Measurements from ENCODE around the gene BCAR3. TPM values are rescaled to one million over a fixed set of nuclear protein-coding genes. Genes with fewer than 3 reads are reported as not detected.

Gene BCAR3
- polyA plus RNA-seq, 2 of the 4 experiments (the other 2 are of a cell fraction): 31.6 to 33.4 TPM

GRCh38 chr1:93680420-93681100 lies 1.1 kb downstream of the BCAR3 start (continued):
- no peak for TF ChIP-seq EHF (CRISPR knock-in tag; IDR thresholded peaks at IDR 0.05)
- no peak for TF ChIP-seq HEYL (CRISPR knock-in tag; IDR thresholded peaks at IDR 0.05)
- TF ChIP-seq RNF2 (IDR thresholded peaks at IDR 0.05; ENCODE audit: borderline replicate concordance, low read depth): no peak
- TF ChIP-seq ATOH8 (CRISPR knock-in tag; IDR thresholded peaks at IDR 0.05; ENCODE audit: low read depth): 0 out of 2 replicates have a peak, but pooled peaks have one; percentile 15
- no peak for TF ChIP-seq POLR2AphosphoS2 (conservative IDR thresholded peaks at IDR 0.05; ENCODE audit: low read length)
- no peak for TF ChIP-seq HOXA7 (CRISPR knock-in tag; IDR thresholded peaks at IDR 0.05)
- TF ChIP-seq CHD2 (IDR thresholded peaks at IDR 0.05; ENCODE audit: low read length, partially characterized antibody): no peak
- no peak for TF ChIP-seq NR3C1 (IDR thresholded peaks at IDR 0.05)
- TF ChIP-seq RCOR1 (IDR thresholded peaks at IDR 0.05; ENCODE audit: low read depth, low read length): no peak
- TF ChIP-seq RAD21 (conservative IDR thresholded peaks at IDR 0.05 in 1 of 2, IDR thresholded peaks at IDR 0.05 in 1 of 2): peak; percentile 64 to 67
- TF ChIP-seq MAX (IDR thresholded peaks at IDR 0.05): peak; percentile 42
- TF ChIP-seq POLR2A (IDR thresholded peaks at IDR 0.05; ENCODE audit: low read length): peak; percentile 31; the same call in 1 of the 2 replicates

- WGBS (ENCODE audit: missing lambda C conversion rate): 0% methylated on average over 5 of the region's 5 CpGs
- peak overlapping the region; percentile 93 to 100 for H3K27ac ChIP-seq
- H3K4me3 ChIP-seq: peak overlapping the region; percentile 94
- DNase-seq (ENCODE audit: low read depth in 1 of 2, low spot score in 1 of 2) (no peak), FAIRE-seq (no peak), ATAC-seq (no peak; a peak in 1 of 6 replicates)
- no peaks in the 10 kb centered on the region for H3K9me3 ChIP-seq
- H3K4me2 ChIP-seq: peak overlapping the region; percentile 98
- ChIA-PET CTCF (interaction anchor here (0.6 to 4.9 kb wide), 10 partner anchors 9 to 164 kb away, joined by 3 to 40 read pairs (median 5); no protein-coding TSS in a partner anchor), POLR2A (interaction anchor here (1.3 to 2.4 kb wide), 3 partner anchors 7 to 166 kb away, joined by 4 to 11 read pairs (median 9); no protein-coding TSS in a partner anchor)
- TF ChIP-seq RAD21 (conservative IDR thresholded peaks at IDR 0.05 in 1 of 2, IDR thresholded peaks at IDR 0.05 in 1 of 2) (no peak), POLR2AphosphoS2 (conservative IDR thresholded peaks at IDR 0.05; ENCODE audit: low read length) (no peak), E2F6 (IDR thresholded peaks at IDR 0.05; ENCODE audit: borderline replicate concordance, low read depth) (no peak), ZSCAN20 (CRISPR knock-in tag; IDR thresholded peaks at IDR 0.05) (no peak), BHLHE40 (IDR thresholded peaks at IDR 0.05; ENCODE audit: low read depth, low read length) (no peak), ZNF302 (CRISPR knock-in tag; IDR thresholded peaks at IDR 0.05) (no peak), ATOH8 (CRISPR knock-in tag; IDR thresholded peaks at IDR 0.05; ENCODE audit: low read depth) (no peak), CBX2 (IDR thresholded peaks at IDR 0.05; ENCODE audit: borderline replicate concordance, low read depth) (no peak), KDM1A (IDR thresholded peaks at IDR 0.05; ENCODE audit: low read depth) (no peak), BCL3 (IDR thresholded peaks at IDR 0.05) (no peak), ESRRA (IDR thresholded peaks at IDR 0.05; ENCODE audit: borderline replicate concordance, low read length) (no peak), PHF8 (IDR thresholded peaks at IDR 0.05; ENCODE audit: borderline replicate concordance, low read depth) (no peak), JUN (IDR thresholded peaks at IDR 0.05) (no peak), MYC (IDR thresholded peaks at IDR 0.05; ENCODE audit: borderline replicate concordance, low read length) (no peak), CTCF (IDR thresholded peaks at IDR 0.05) (no peak), JUNB (IDR thresholded peaks at IDR 0.05) (no peak), HMGXB4 (CRISPR knock-in tag; IDR thresholded peaks at IDR 0.05; ENCODE audit: borderline replicate concordance) (no peak), ELK1 (IDR thresholded peaks at IDR 0.05; ENCODE audit: low read depth, low read length) (no peak)
- H3K4me1 ChIP-seq: peaks cover 60% of the 10 kb centered on the region
Measured at GRCh38 chr1:93680076-93680419, 1.6 kb downstream of the BCAR3 start.

All from A549 (cell line).